ENCODE results near the gene PPFIA1.
"Not testable (repeated sequence)": the region's sequence is repeated elsewhere in the genome, so short reads cannot be mapped to it uniquely, and the experiment has no call there.

The PPFIA1 gene

DNA sequence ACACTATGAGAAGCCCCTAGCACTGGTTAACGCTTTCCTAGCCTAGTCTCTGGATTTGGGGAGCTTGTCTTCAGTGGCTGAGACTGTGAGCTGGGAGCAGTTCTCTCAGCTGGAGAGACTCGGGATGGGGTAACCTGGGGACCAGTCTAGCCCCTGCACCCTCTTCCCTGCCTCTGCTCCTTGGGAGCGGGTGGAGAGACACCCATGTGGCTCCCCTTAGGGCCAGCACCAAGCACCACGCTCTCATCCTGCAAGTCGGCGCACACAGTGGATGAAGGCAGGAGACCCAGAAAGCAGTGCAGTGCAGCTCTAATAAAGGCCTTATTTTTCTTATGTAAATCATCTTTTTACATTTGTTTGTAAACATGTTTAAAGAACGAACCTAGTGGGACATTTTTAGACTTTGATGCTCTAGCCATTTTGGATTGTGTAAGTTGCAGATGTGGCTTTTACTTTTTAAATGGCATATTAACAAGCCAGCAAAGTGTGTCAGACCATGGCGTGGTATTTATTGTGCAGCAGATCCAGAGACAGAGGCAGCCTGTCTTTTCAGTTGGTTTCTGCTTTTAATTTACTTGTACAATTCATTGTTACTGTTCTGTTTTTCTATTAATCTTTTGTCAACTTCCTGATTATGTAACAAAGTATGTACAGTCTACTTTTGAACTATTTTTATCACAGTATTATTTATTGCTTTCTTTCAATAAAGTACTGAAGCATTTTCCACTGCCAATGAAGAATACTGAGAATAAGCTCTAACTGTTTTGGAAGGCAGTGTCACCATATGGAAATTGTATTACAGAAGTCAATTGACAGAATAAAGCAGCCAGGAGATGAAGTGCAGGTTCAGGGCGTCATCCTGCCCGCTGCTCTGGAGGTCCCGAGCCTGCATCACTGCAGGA is 113.4 kb downstream of the PPFIA1 start:
- DNase-seq (ENCODE audit: low read depth) = no peak
- no peak overlapping the region for H3K4me3 ChIP-seq (ENCODE audit: control insufficient read depth, low read depth, low read length)
- TF ChIP-seq, protein P1, sequence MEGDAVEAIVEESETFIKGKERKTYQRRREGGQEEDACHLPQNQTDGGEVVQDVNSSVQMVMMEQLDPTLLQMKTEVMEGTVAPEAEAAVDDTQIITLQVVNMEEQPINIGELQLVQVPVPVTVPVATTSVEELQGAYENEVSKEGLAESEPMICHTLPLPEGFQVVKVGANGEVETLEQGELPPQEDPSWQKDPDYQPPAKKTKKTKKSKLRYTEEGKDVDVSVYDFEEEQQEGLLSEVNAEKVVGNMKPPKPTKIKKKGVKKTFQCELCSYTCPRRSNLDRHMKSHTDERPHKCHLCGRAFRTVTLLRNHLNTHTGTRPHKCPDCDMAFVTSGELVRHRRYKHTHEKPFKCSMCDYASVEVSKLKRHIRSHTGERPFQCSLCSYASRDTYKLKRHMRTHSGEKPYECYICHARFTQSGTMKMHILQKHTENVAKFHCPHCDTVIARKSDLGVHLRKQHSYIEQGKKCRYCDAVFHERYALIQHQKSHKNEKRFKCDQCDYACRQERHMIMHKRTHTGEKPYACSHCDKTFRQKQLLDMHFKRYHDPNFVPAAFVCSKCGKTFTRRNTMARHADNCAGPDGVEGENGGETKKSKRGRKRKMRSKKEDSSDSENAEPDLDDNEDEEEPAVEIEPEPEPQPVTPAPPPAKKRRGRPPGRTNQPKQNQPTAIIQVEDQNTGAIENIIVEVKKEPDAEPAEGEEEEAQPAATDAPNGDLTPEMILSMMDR (conservative IDR thresholded peaks at IDR 0.05; ENCODE audit: control insufficient read depth, insufficient read depth, low read depth, low read length) = no peak

- TF ChIP-seq, protein P1 (conservative IDR thresholded peaks at IDR 0.05; ENCODE audit: control insufficient read depth, insufficient read depth, low read depth, low read length) = no peak
- no peak for DNase-seq (ENCODE audit: low read depth)
- H3K4me3 ChIP-seq (ENCODE audit: control insufficient read depth, low read depth, low read length) = no peak overlapping the region
Observed at GRCh38 chr11:70384566-70385152, 114.2 kb downstream of the PPFIA1 start.

- no peak for DNase-seq (ENCODE audit: low read depth)
- no peak overlapping the region for H3K4me3 ChIP-seq (ENCODE audit: control insufficient read depth, low read depth, low read length)
- TF ChIP-seq, protein P1 (conservative IDR thresholded peaks at IDR 0.05; ENCODE audit: control insufficient read depth, insufficient read depth, low read depth, low read length) = no peak
Observed at GRCh38 chr11:70387564-70387963, 117.1 kb downstream of the PPFIA1 start.

GRCh38 chr11:70389201-70389600 is 118.7 kb downstream of the PPFIA1 start:
- TF ChIP-seq, protein P1 (conservative IDR thresholded peaks at IDR 0.05; ENCODE audit: control insufficient read depth, insufficient read depth, low read depth, low read length) = no peak
- H3K4me3 ChIP-seq (ENCODE audit: control insufficient read depth, low read depth, low read length) = no peak overlapping the region
- no peak for DNase-seq (ENCODE audit: low read depth)

DNA sequence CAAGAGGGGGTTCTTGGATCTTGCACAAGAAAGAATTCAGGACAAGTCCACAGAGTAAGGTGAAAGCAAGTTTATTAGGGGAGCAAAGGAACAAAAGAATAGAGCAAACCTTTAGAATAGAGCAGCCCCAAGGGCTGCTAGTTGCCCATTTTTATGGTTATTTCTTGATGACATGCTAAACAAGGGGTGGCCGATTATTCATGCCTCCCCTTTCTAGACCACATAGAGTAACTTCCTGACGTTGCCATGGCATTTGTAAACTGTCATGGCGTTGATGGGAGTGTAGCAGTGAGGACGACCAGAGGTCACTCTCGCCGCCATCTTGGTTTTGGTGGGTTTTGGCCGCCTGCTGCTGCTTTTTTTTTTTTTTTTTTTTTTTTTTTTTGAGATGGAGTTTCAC is 120.4 kb downstream of the PPFIA1 start:
- not testable (repeated sequence) for H3K4me3 ChIP-seq (ENCODE audit: control insufficient read depth, low read depth, low read length); DNase-seq (ENCODE audit: low read depth)

GRCh38 chr11:70394211-70394950 is 123.9 kb downstream of the PPFIA1 start:
- DNase-seq (ENCODE audit: low read depth) = no peak
- TF ChIP-seq, protein P1 (conservative IDR thresholded peaks at IDR 0.05; ENCODE audit: control insufficient read depth, insufficient read depth, low read depth, low read length) = no peak
- H3K4me3 ChIP-seq (ENCODE audit: control insufficient read depth, low read depth, low read length) = no peak overlapping the region
